ENCODE data around the gene PP2D1.

Gene PP2D1

GRCh38 chr3:20012164-20012563 is at the start of gene PP2D1:
TSS of gene PP2D1 (minus strand) at chr3:20012264. CDS start at chr3:20012072, 192 bp downstream.
- H3K79me2 ChIP-seq (ENCODE audit: insufficient read depth, low read length) = no peaks in the 10 kb centered on the region
- H3K36me3 ChIP-seq (ENCODE audit: low read length) = no peaks in the 10 kb centered on the region
- no peak within 1 kb of the TSS for H3K4me2 ChIP-seq (ENCODE audit: low read depth, low read length, poor library complexity, severe bottlenecking)
- no peaks in the 10 kb centered on the region for H3K9me3 ChIP-seq (ENCODE audit: insufficient read depth, low read length)
- no peaks in the 10 kb centered on the region for H4K20me1 ChIP-seq (ENCODE audit: low read depth, low read length)
- H3K27ac ChIP-seq (ENCODE audit: low read depth, low read length) = no peak within 1 kb of the TSS
- no peaks in the 10 kb centered on the region for H3K9me2 ChIP-seq (replicated peaks; ENCODE audit: insufficient read depth, low read length)
- no peak within 1 kb of the TSS for H3K9ac ChIP-seq (ENCODE audit: low read length)
- H3F3A ChIP-seq (ENCODE audit: insufficient read depth) = no peaks in the 10 kb centered on the region
- H3K27me3 ChIP-seq (ENCODE audit: low read length) = no peaks in the 10 kb centered on the region
- no peak within 1 kb of the TSS for H2AFZ ChIP-seq (ENCODE audit: low read depth, low read length, severe bottlenecking)
- no peak within 1 kb of the TSS for H3K4me3 ChIP-seq (ENCODE audit: insufficient read depth, low read length, poor library complexity, severe bottlenecking)
- no peak for TF ChIP-seq CTCF (IDR thresholded peaks at IDR 0.05; ENCODE audit: insufficient read depth, low read length, poor library complexity, severe bottlenecking)
- no peak for TF ChIP-seq EZH2phosphoT487 (conservative IDR thresholded peaks at IDR 0.05; ENCODE audit: low read length)

- no peak overlapping the region for H2AFZ ChIP-seq (ENCODE audit: low read depth, low read length, severe bottlenecking)
- no peaks in the 10 kb centered on the region for H3K9me3 ChIP-seq (ENCODE audit: insufficient read depth, low read length)
- H3K9ac ChIP-seq (ENCODE audit: low read length) = no peak overlapping the region
- H3F3A ChIP-seq (ENCODE audit: insufficient read depth) = no peaks in the 10 kb centered on the region
- H3K4me3 ChIP-seq (ENCODE audit: insufficient read depth, low read length, poor library complexity, severe bottlenecking) = no peak overlapping the region
- H3K79me2 ChIP-seq (ENCODE audit: insufficient read depth, low read length) = peaks cover 80% of the 10 kb centered on the region
- TF ChIP-seq CTCF (IDR thresholded peaks at IDR 0.05; ENCODE audit: insufficient read depth, low read length, poor library complexity, severe bottlenecking) (no peak), EZH2phosphoT487 (conservative IDR thresholded peaks at IDR 0.05; ENCODE audit: low read length) (no peak)
- no peak overlapping the region for H3K27ac ChIP-seq (ENCODE audit: low read depth, low read length)
- H3K9me2 ChIP-seq (replicated peaks; ENCODE audit: insufficient read depth, low read length) = no peaks in the 10 kb centered on the region
- no peak overlapping the region for H3K4me2 ChIP-seq (ENCODE audit: low read depth, low read length, poor library complexity, severe bottlenecking)
- H3K27me3 ChIP-seq (ENCODE audit: low read length) = no peaks in the 10 kb centered on the region
- no peaks in the 10 kb centered on the region for H3K36me3 ChIP-seq (ENCODE audit: low read length)
- no peaks in the 10 kb centered on the region; the same call in 1 of the 2 replicates for H4K20me1 ChIP-seq (ENCODE audit: low read depth, low read length)
Observed at GRCh38 chr3:20060974-20061685, 49.1 kb upstream of the PP2D1 start.

- H3K27me3 ChIP-seq (ENCODE audit: low read length) = no peaks in the 10 kb centered on the region
- no peaks in the 10 kb centered on the region for H3K9me3 ChIP-seq (ENCODE audit: insufficient read depth, low read length)
- H3K4me2 ChIP-seq (ENCODE audit: low read depth, low read length, poor library complexity, severe bottlenecking) = no peak overlapping the region
- TF ChIP-seq CTCF (IDR thresholded peaks at IDR 0.05; ENCODE audit: insufficient read depth, low read length, poor library complexity, severe bottlenecking) (no peak), EZH2phosphoT487 (conservative IDR thresholded peaks at IDR 0.05; ENCODE audit: low read length) (no peak)
- no peak overlapping the region for H3K27ac ChIP-seq (ENCODE audit: low read depth, low read length)
- H3K79me2 ChIP-seq (ENCODE audit: insufficient read depth, low read length) = peaks cover 80% of the 10 kb centered on the region
- no peaks in the 10 kb centered on the region for H4K20me1 ChIP-seq (ENCODE audit: low read depth, low read length)
- peaks cover 2% of the 10 kb centered on the region; the same call in 1 of the 2 replicates for H3F3A ChIP-seq (ENCODE audit: insufficient read depth)
- no peak overlapping the region for H3K4me3 ChIP-seq (ENCODE audit: insufficient read depth, low read length, poor library complexity, severe bottlenecking)
- H3K36me3 ChIP-seq (ENCODE audit: low read length) = no peaks in the 10 kb centered on the region
- H3K9ac ChIP-seq (ENCODE audit: low read length) = no peak overlapping the region
- H2AFZ ChIP-seq (ENCODE audit: low read depth, low read length, severe bottlenecking) = no peak overlapping the region
- H3K9me2 ChIP-seq (replicated peaks; ENCODE audit: insufficient read depth, low read length) = no peaks in the 10 kb centered on the region
Observed at GRCh38 chr3:20059929-20060328, 47.9 kb upstream of the PP2D1 start.
